Kidney (tissue), 14 donors: ENCODE results near the gene SARS1. TPM values are rescaled to one million over a fixed set of nuclear protein-coding genes. Genes with fewer than 3 reads are reported as not detected.

Experiments
- DNase-seq, 5 donors: peaks; one replicate each; pipeline ENCODE4 v3.0.0-alpha.2; 2013 to 2020
- FAIRE-seq: peaks from 2 replicates; lab custom pipeline; 2012; peaks lifted over from hg19 to GRCh38; lab: Jason Lieb, UNC
- H3K27ac ChIP-seq, 2 donors: one replicate each; pipeline ENCODE4 v1.7.0; 2013; ENCODE audit warnings: low read depth in 2 of 2, low read length in 2 of 2, inconsistent platforms in 1 of 2
- H3K27me3 ChIP-seq: one replicate; pipeline ENCODE4 v1.7.1; 2013; ENCODE audit warnings: low read length, inconsistent platforms; ENCODE audit not compliant: control insufficient read depth, insufficient read depth
- H3K36me3 ChIP-seq, 3 donors: one replicate each; pipeline versions ENCODE4 v1.7.0 to v1.7.1; 2013; ENCODE audit warnings: low read length in 3 of 3, control low read depth in 1 of 3, inconsistent platforms in 1 of 3; ENCODE audit not compliant: insufficient read depth in 3 of 3, control insufficient read depth in 2 of 3
- H3K4me1 ChIP-seq, 3 donors: one replicate each; pipeline versions ENCODE4 v1.7.0 to v1.7.1; 2013; ENCODE audit warnings: low read length in 3 of 3, inconsistent platforms in 1 of 3, low read depth in 1 of 3; ENCODE audit not compliant: control insufficient read depth in 2 of 3, insufficient read depth in 2 of 3
- H3K4me3 ChIP-seq, 3 donors: one replicate each; pipeline versions ENCODE4 v1.7.0 to v1.8.1; 2013; ENCODE audit warnings: low read length in 3 of 3, control low read depth in 1 of 3, inconsistent platforms in 1 of 3
- H3K9ac ChIP-seq, 3 donors: one replicate each; pipeline versions ENCODE4 v1.7.0 to v1.7.1; 2013; ENCODE audit warnings: low read length in 3 of 3, control low read depth in 1 of 3, inconsistent platforms in 1 of 3
- H3K9me3 ChIP-seq, 3 donors: one replicate each; pipeline versions ENCODE4 v1.7.0 to v1.7.1; 2013; ENCODE audit warnings: low read length in 3 of 3, control low read depth in 1 of 3, inconsistent platforms in 1 of 3; ENCODE audit not compliant: control insufficient read depth in 2 of 3, insufficient read depth in 1 of 3
- intact Hi-C: fragments of 100-400 bp; cut with DNase I; formaldehyde crosslinking; loops from one replicate; pipeline ENCODE4 v1.11.1; 2022
- polyA plus RNA-seq: library from polyadenylated mRNA; stranded (reverse); fragments of 350-450 nt; fragmentation: Illumina TruSeq; extraction: RNeasy Lipid Tissue Mini Kit (QIAGEN cat#74804); gene quantifications from one replicate; pipeline ENCODE4 v1.2.3, GENCODE V29; 2014; ENCODE audit warnings: low read depth, low replicate concordance; ENCODE audit not compliant: insufficient read depth
- total RNA-seq: library from RNA; stranded (reverse); fragmentation: NEBNext Ultra II Directional; extraction: Animal tissue kit (Norgen Biotek cat#: 25700); gene quantifications from one replicate; pipeline ENCODE4 v1.2.1, GENCODE V29; 2021
- TF ChIP-seq, protein P1 (sequence below): IDR thresholded peaks from 3 replicates; pipeline ENCODE4 v1.5.1; 2012; ENCODE audit warnings: mild to moderate bottlenecking, moderate library complexity, borderline replicate concordance; ENCODE audit not compliant: insufficient read depth; ENCODE audit errors: extremely low read depth
- donor health status: control.
- donor health status: control.
- donor health status: control.
- donor health status: control.
- donor health status: control.
- donor health status: DM: yes; HTN: yes; CAD: no.
- donor health status: Normal renal cell carcinoma (clear cell type).

The SARS1 gene
- total and polyA plus RNA-seq, 2 donors from 2014 or later: 114 to 181 TPM

DNA sequence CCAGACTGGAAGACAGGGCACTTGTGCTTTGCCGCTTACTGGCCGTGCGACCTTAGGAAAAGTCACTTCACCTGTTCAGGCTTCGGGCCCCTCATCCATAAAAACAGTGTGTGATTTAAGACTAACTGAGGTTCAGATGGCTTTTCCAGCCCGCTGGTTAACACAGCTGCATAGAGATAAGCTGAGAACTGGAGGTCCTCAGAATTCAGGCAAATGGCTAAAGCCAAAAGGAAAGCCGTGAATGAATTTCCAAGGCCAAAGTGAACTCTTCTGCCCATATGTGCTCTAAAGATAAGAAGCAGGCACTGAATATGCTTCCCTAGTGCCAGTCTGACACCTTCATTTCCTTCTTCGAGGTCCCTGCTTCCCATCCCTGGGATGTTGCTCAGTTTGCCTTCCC, 23.5 kb upstream of the SARS1 start:
- TF ChIP-seq, protein P1, sequence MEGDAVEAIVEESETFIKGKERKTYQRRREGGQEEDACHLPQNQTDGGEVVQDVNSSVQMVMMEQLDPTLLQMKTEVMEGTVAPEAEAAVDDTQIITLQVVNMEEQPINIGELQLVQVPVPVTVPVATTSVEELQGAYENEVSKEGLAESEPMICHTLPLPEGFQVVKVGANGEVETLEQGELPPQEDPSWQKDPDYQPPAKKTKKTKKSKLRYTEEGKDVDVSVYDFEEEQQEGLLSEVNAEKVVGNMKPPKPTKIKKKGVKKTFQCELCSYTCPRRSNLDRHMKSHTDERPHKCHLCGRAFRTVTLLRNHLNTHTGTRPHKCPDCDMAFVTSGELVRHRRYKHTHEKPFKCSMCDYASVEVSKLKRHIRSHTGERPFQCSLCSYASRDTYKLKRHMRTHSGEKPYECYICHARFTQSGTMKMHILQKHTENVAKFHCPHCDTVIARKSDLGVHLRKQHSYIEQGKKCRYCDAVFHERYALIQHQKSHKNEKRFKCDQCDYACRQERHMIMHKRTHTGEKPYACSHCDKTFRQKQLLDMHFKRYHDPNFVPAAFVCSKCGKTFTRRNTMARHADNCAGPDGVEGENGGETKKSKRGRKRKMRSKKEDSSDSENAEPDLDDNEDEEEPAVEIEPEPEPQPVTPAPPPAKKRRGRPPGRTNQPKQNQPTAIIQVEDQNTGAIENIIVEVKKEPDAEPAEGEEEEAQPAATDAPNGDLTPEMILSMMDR: no peak
- FAIRE-seq (no peak), DNase-seq (peak in 2 of 5 donors; percentile 38 to 46)
- intact Hi-C loops: no loop called here
- Histone ChIP-seq H3K4me3 (no peak overlapping the region), H3K27me3 (no peaks in the 10 kb centered on the region), H3K4me1 (peaks cover 6 to 14% (median 7%) of the 10 kb centered on the region in 3 donors), H3K9me3 (no peaks in the 10 kb centered on the region), H3K36me3 (no peaks in the 10 kb centered on the region), H3K27ac (no peak overlapping the region), H3K9ac (no peak overlapping the region)

GRCh38 chr1:109191377-109191776, 22.3 kb upstream of the SARS1 start:
- H3K27me3 ChIP-seq: no peaks in the 10 kb centered on the region
- H3K9ac ChIP-seq: no peak overlapping the region
- no peaks in the 10 kb centered on the region for H3K9me3 ChIP-seq
- DNase-seq (no peak), FAIRE-seq (no peak)
- peaks cover 2 to 8% (median 6%) of the 10 kb centered on the region in 3 donors for H3K4me1 ChIP-seq
- H3K27ac ChIP-seq: no peak overlapping the region
- no peak overlapping the region for H3K4me3 ChIP-seq
- H3K36me3 ChIP-seq: no peaks in the 10 kb centered on the region
- TF ChIP-seq, protein P1: no peak
- intact Hi-C loops: no loop called here

- FAIRE-seq (no peak), DNase-seq (no peak)
- TF ChIP-seq, protein P1: no peak
- intact Hi-C loops: no loop called here
- peaks cover 0 to 4% (median 3%) of the 10 kb centered on the region in 3 donors for H3K4me1 ChIP-seq
- H3K9me3 ChIP-seq: no peaks in the 10 kb centered on the region
- H3K9ac ChIP-seq: no peak overlapping the region
- H3K27me3 ChIP-seq: no peaks in the 10 kb centered on the region
- no peaks in the 10 kb centered on the region for H3K36me3 ChIP-seq
- H3K4me3 ChIP-seq: no peak overlapping the region
- H3K27ac ChIP-seq: no peak overlapping the region
Observed at GRCh38 chr1:109191891-109192290, 21.8 kb upstream of the SARS1 start.

- Histone ChIP-seq H3K27ac (no peak overlapping the region), H3K9me3 (no peaks in the 10 kb centered on the region), H3K27me3 (no peaks in the 10 kb centered on the region), H3K9ac (no peak overlapping the region), H3K36me3 (no peaks in the 10 kb centered on the region), H3K4me1 (no peaks in the 10 kb centered on the region), H3K4me3 (no peak overlapping the region)
- FAIRE-seq (no peak), DNase-seq (peak in 1 of 5 donors; percentile 31)
- intact Hi-C loops: no loop called here
- TF ChIP-seq, protein P1: no peak
Observed at GRCh38 chr1:109192433-109192832, 21.3 kb upstream of the SARS1 start.
